Endothelial cell of umbilical vein (primary cell): ENCODE data around the gene OR56A1. TPM values are rescaled to one million over a fixed set of nuclear protein-coding genes. Genes with fewer than 3 reads are reported as not detected.
A peak's percentile ranks its signal among the peaks of the same experiment; 100 is the strongest.

Source experiments
- Bru-seq: library from RNA; stranded (reverse); fragments of 400-500 nt; gene quantifications from one replicate; lab custom pipeline; 2021; lab: Mats Ljungman, UMichigan
- BruChase-seq, 2 experiments: library from RNA; stranded (reverse); fragments of 400-500 nt; gene quantifications; one replicate each; lab custom pipeline; 2021; lab: Mats Ljungman, UMichigan
- BruUV-seq: library from RNA; stranded (reverse); fragments of 400-500 nt; replicated peaks from 2 replicates; lab custom pipeline; 2021; lab: Mats Ljungman, UMichigan
- CTCF ChIA-PET: fragments of 300-600, 350-600 bp; sonication (Branson Sonifier 250); formaldehyde crosslinking; loops from one replicate; lab custom pipeline; 2021; ENCODE audit warnings: antibody characterized with exemption, inconsistent platforms; lab: Charles Lee
- POLR2A ChIA-PET: fragments of 300-600, 350-600 bp; sonication (Branson Sonifier 250); formaldehyde crosslinking; loops from one replicate; lab custom pipeline; 2021; ENCODE audit warnings: antibody characterized with exemption, inconsistent platforms; lab: Charles Lee
- DNase-seq: peaks from one replicate; pipeline ENCODE4 v3.0.0-alpha.2; 2011; ENCODE audit warnings: low read depth, low spot score
- FAIRE-seq: peaks from 2 replicates; lab custom pipeline; 2011; peaks lifted over from hg19 to GRCh38; lab: Jason Lieb, UNC
- H2AFZ ChIP-seq: 2 replicates; pipeline ENCODE4 v1.6.0; 2012; ENCODE audit warnings: low read depth, low read length, control low read depth, inconsistent platforms
- H3K27ac ChIP-seq: 2 replicates; pipeline ENCODE4 v1.5.1; 2011; ENCODE audit warnings: low read depth, mild to moderate bottlenecking, control low read depth, low read length, moderate library complexity; ENCODE audit not compliant: insufficient read depth
- H3K27me3 ChIP-seq, 2 experiments: 2 replicates each; pipeline versions ENCODE4 v1.6.0 to v1.6.1; 2011; ENCODE audit warnings: low read length in 2 of 2, mixed read lengths in 1 of 2; ENCODE audit not compliant: control insufficient read depth in 2 of 2, insufficient read depth in 2 of 2
- H3K36me3 ChIP-seq, 2 experiments: 2 replicates in 1 of 2; 3 replicates in 1 of 2; pipeline ENCODE4 v1.5.1; 2011; ENCODE audit warnings: low read length in 2 of 2, mild to moderate bottlenecking in 1 of 2, moderate library complexity in 1 of 2; ENCODE audit not compliant: control insufficient read depth in 2 of 2, insufficient read depth in 2 of 2; ENCODE audit errors: extremely low read depth in 1 of 2
- H3K4me1 ChIP-seq: 3 replicates; pipeline ENCODE4 v1.5.1; 2011; ENCODE audit warnings: mild to moderate bottlenecking, low read length; ENCODE audit not compliant: control insufficient read depth, insufficient read depth; ENCODE audit errors: extremely low read depth
- H3K4me2 ChIP-seq: 2 replicates; pipeline ENCODE4 v1.6.1; 2011; ENCODE audit warnings: low read length, control low read depth, mixed read lengths; ENCODE audit not compliant: insufficient read depth
- H3K4me3 ChIP-seq, 3 experiments: fragments of 200-600 bp in 1 of 3; sonication (generic), shearing (Covaris generic) in 1 of 3; replicated peaks in 1 of 3; 2 replicates each; pipeline ENCODE4 v1.5.1; 2011 to 2016; ENCODE audit warnings: control low read depth in 3 of 3, low read length in 3 of 3, mild to moderate bottlenecking in 2 of 3, inconsistent platforms in 1 of 3, low read depth in 1 of 3, moderate library complexity in 1 of 3; ENCODE audit not compliant: insufficient read depth in 1 of 3
- H3K79me2 ChIP-seq: 2 replicates; pipeline ENCODE4 v1.6.0; 2012; ENCODE audit warnings: low read length, inconsistent platforms; ENCODE audit not compliant: control insufficient read depth, insufficient read depth
- H3K9ac ChIP-seq: replicated peaks from 2 replicates; pipeline ENCODE3; 2011; ENCODE audit warnings: low read length, control low read depth; ENCODE audit not compliant: insufficient read depth; ENCODE audit errors: extremely low read depth
- H3K9me1 ChIP-seq: replicated peaks from 3 replicates; pipeline ENCODE4 v1.6.0; 2011; ENCODE audit warnings: mild to moderate bottlenecking, low read length; ENCODE audit not compliant: control insufficient read depth, insufficient read depth; ENCODE audit errors: extremely low read depth
- H3K9me3 ChIP-seq: replicated peaks from 2 replicates; pipeline ENCODE4 v1.5.1; 2012; ENCODE audit warnings: low read length, inconsistent platforms; ENCODE audit not compliant: control insufficient read depth, insufficient read depth
- H4K20me1 ChIP-seq: replicated peaks from 2 replicates; pipeline ENCODE3; 2011; ENCODE audit warnings: mild to moderate bottlenecking, low read length; ENCODE audit not compliant: control insufficient read depth, insufficient read depth; ENCODE audit errors: extremely low read depth
- CTCF ChIP-seq, 2 donors: IDR thresholded peaks; 1 replicate in 1 of 2; 2 replicates in 1 of 2; pipeline ENCODE4 v1.5.1; 2011; ENCODE audit warnings: low read length in 2 of 2, mild to moderate bottlenecking in 2 of 2, moderate library complexity in 2 of 2, control low read depth in 1 of 2, inconsistent platforms in 1 of 2, low read depth in 1 of 2; ENCODE audit not compliant: insufficient read depth in 1 of 2; ENCODE audit errors: extremely low read depth in 1 of 2
- GATA2 ChIP-seq: IDR thresholded peaks from 2 replicates; pipeline ENCODE4 v1.7.0; 2011; ENCODE audit warnings: low read depth, mild to moderate bottlenecking, moderate library complexity, mixed read lengths, low read length; ENCODE audit not compliant: insufficient read length, insufficient read depth
- MYC ChIP-seq: IDR thresholded peaks from one replicate; pipeline ENCODE4 v1.6.1; 2011; ENCODE audit warnings: mild to moderate bottlenecking, low read depth, low read length
- dilution Hi-C: fragments of 300-500 bp; cut with MboI; formaldehyde crosslinking; loops from one replicate; pipeline ENCODE4 v1.15.0; 2019; ENCODE audit warnings: low sequenced_read_pairs; ENCODE audit not compliant: extremely low pct_ligation_motif_present
- intact Hi-C: fragments of 100-400 bp; cut with micrococcal nuclease; formaldehyde crosslinking; loops from one replicate; pipeline ENCODE4 v1.10.0; 2022
- long read RNA-seq: library from polyadenylated mRNA; stranded (forward); transcript quantifications from one replicate; pipeline ENCODE4 v2.0.0, GENCODE V29; 2021
- polyA minus RNA-seq, 3 experiments: library from RNA; depleted of rRNA, polyadenylated mRNA; stranded (reverse); fragments of >200 nt; gene quantifications; 1 replicate in 1 of 3; 2 replicates in 2 of 3; pipeline ENCODE4 v1.2.3, GENCODE V29; 2011
- polyA plus RNA-seq, 4 experiments: library from polyadenylated mRNA; depleted of rRNA in 3 of 4; stranded (reverse) in 3 of 4; unstranded in 1 of 4; fragments of >200 nt; gene quantifications; 2 replicates each; pipeline versions ENCODE4 v1.2.1 to v1.2.3, GENCODE V29; 2011 to 2012; ENCODE audit warnings: missing spikeins in 1 of 4
- total RNA-seq: library from RNA; stranded (reverse); gene quantifications from 2 replicates; pipeline ENCODE4 v1.2.3, GENCODE V29; 2021

Gene OR56A1, protein sequence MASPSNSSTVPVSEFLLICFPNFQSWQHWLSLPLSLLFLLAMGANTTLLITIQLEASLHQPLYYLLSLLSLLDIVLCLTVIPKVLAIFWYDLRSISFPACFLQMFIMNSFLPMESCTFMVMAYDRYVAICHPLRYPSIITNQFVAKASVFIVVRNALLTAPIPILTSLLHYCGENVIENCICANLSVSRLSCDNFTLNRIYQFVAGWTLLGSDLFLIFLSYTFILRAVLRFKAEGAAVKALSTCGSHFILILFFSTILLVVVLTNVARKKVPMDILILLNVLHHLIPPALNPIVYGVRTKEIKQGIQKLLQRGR
- total RNA-seq, result not detected in 2 replicates
- not detected in 2 replicates for polyA plus RNA-seq
- not detected in 2 replicates for polyA plus RNA-seq (2011; cell fraction: cytosol; rRNA removed)
- polyA plus RNA-seq (2011; cell fraction: nucleus; rRNA removed), result not detected in 2 replicates
- polyA plus RNA-seq (2012), result not detected in 2 replicates
- polyA minus RNA-seq, result 0.30 TPM in 1 of 2 replicates, not detected in the other
- not detected for polyA minus RNA-seq (2011; cell fraction: cytosol; rRNA and poly(A)+ RNA removed)
- polyA minus RNA-seq (2011; cell fraction: nucleus; rRNA and poly(A)+ RNA removed), result not detected in 2 replicates
- Bru-seq, nascent RNA, result not detected
- BruChase-seq, experiment 1, labeled RNA remaining after a 6-hour chase, result percentile 10 among the genes with signal in this experiment
- BruChase-seq, experiment 2, labeled RNA remaining after a 2-hour chase, result percentile 10 among the genes with signal in this experiment
- long read RNA-seq, result 0 reads

DNA sequence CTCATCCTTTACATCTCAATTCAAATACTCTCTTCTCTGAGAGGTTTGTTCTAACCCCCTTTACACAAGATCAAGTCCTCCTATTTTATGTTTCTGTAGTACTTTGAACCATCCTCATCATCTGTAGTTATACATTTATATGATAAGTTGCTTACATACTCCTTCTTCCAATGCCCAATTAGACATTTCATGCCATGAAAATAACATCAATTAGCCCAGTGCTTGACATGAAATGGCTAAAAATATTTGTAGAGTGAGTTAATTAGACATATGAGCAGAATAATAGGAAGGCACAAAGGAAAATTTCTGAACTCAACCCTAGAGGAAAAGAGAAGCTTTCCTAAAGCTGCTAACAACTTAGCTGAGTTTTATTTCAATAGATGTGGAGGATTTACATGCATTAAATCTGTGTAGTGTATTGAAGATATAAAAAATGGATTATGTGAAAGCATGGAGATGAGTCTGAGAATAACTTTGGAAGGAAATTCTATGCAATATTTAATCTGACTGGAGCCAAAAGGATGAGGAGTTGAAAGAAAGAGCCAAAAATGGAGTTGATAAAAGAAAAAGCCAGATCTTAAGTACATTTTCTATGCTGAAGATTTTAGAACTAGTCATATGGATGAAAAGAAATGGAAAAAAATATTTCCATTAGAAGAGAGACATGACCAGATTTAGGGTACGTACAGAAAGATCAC, at the start of gene OR56A1:
TSS of gene OR56A1 (minus strand) at position 51 of the 698 bp plus-strand sequence. CDS start 3,066 bp downstream, outside the sequence.
- Histone ChIP-seq H3K4me1 (no peaks in the 10 kb centered on the region), H3K9me1 (no peaks in the 10 kb centered on the region), H3K27ac (no peak within 1 kb of the TSS), H3K4me3 (no peak within 1 kb of the TSS), H3K9me3 (no peaks in the 10 kb centered on the region), H3K36me3 (no peaks in the 10 kb centered on the region), H3K9ac (no peak within 1 kb of the TSS), H3K27me3 (peaks cover 0 to 4% of the 10 kb centered on the region in 2 experiments), H4K20me1 (no peaks in the 10 kb centered on the region), H3K4me2 (no peak within 1 kb of the TSS), H3K79me2 (no peaks in the 10 kb centered on the region), H2AFZ (no peak within 1 kb of the TSS)
- TF ChIP-seq MYC (no peak), GATA2 (no peak), CTCF (IDR thresholded peaks at IDR 0.05; ENCODE audit: extremely low read depth in 1 of 2, insufficient read depth in 1 of 2, low read depth in 1 of 2, low read length in 2 of 2) (no peak)
- dilution Hi-C loops, result no loop called here
- DNase-seq (no peak), FAIRE-seq (no peak)
- ChIA-PET CTCF (interaction anchor here (1.4 kb wide), 1 partner anchor 9 kb away, joined by 3 read pairs; no protein-coding TSS in a partner anchor), POLR2A (no interaction called here)
- BruUV-seq, result no TSS peak
- intact Hi-C loops, result no loop called here
